Body of pancreas (tissue), 4 donors: ENCODE results near the gene PRMT7. TPM values are rescaled to one million over a fixed set of nuclear protein-coding genes. Genes with fewer than 3 reads are reported as not detected.

Experiments used
- ATAC-seq: fragments of 150-250 bp; one replicate; pipeline ENCODE4 v1.9.1; 2016
- DNase-seq, 4 donors: peaks; one replicate each; pipeline ENCODE4 v3.0.0-alpha.2; 2019
- H3K27ac ChIP-seq, 4 donors: fragments of 200-600 bp; sonication (generic); 1 replicate in 3 of 4; 2 replicates in 1 of 4; pipeline versions ENCODE4 v1.5.1 to v1.6.1; 2016 to 2019; ENCODE audit warnings: mild to moderate bottlenecking in 1 of 4, mixed read lengths in 1 of 4, moderate library complexity in 1 of 4
- H3K27me3 ChIP-seq, 2 donors: fragments of 200-600 bp; sonication (generic); one replicate each; pipeline ENCODE4 v1.6.0; 2016; ENCODE audit warnings: mild to moderate bottlenecking in 1 of 2
- H3K36me3 ChIP-seq, 2 donors: fragments of 200-600 bp; sonication (generic); replicated peaks in 1 of 2; 2 replicates each; pipeline ENCODE4 v1.5.1; 2016; ENCODE audit warnings: low read depth in 2 of 2; ENCODE audit not compliant: insufficient read depth in 1 of 2
- H3K4me1 ChIP-seq: fragments of 200-600 bp; sonication (generic); one replicate; pipeline ENCODE4 v1.6.0; 2016
- H3K4me3 ChIP-seq, 2 donors: fragments of 200-600 bp; sonication (generic); 1 replicate in 1 of 2; 2 replicates in 1 of 2; pipeline ENCODE4 v1.5.1; 2016 to 2019
- H3K9me3 ChIP-seq, 3 donors: fragments of 200-600 bp; sonication (generic); 1 replicate in 2 of 3; 2 replicates in 1 of 3; pipeline ENCODE4 v1.5.1; 2016
- POLR2A ChIP-seq, 3 donors: fragments of 450-650 bp; IDR thresholded peaks; one replicate each; pipeline ENCODE4 v1.6.1; 2016; ENCODE audit warnings: antibody characterized with exemption in 3 of 3, mild to moderate bottlenecking in 2 of 3
- WGBS, 2 donors: methylation state at CpG; one replicate each; pipeline ENCODE4 v1.1.5; 2017; 5-methylcytosine and 5-hydroxymethylcytosine counted together
- intact Hi-C: fragments of 100-400 bp; cut with DNase I; formaldehyde crosslinking; loops from one replicate; pipeline ENCODE4 v1.15.1; 2023
- total RNA-seq, 2 donors: library from RNA; depleted of rRNA; stranded (reverse); fragments of >200 nt; gene quantifications; one replicate each; pipeline ENCODE4 v1.1.0, GENCODE V29; 2016
- TF ChIP-seq, protein P1 (sequence below), 7 experiments: fragments of 450-650 bp in 4 of 7; fragments of 200-600 bp in 3 of 7; sonication (generic) in 3 of 7; IDR thresholded peaks; one replicate each; pipeline ENCODE4 v1.5.1; 2016 to 2019; ENCODE audit warnings: antibody characterized with exemption in 7 of 7

PRMT7 gene
- total RNA-seq, 2 donors from 2014 or later: 27.4 to 35.8 TPM

- intact Hi-C loops: no loop called here
- TF ChIP-seq, protein P1, sequence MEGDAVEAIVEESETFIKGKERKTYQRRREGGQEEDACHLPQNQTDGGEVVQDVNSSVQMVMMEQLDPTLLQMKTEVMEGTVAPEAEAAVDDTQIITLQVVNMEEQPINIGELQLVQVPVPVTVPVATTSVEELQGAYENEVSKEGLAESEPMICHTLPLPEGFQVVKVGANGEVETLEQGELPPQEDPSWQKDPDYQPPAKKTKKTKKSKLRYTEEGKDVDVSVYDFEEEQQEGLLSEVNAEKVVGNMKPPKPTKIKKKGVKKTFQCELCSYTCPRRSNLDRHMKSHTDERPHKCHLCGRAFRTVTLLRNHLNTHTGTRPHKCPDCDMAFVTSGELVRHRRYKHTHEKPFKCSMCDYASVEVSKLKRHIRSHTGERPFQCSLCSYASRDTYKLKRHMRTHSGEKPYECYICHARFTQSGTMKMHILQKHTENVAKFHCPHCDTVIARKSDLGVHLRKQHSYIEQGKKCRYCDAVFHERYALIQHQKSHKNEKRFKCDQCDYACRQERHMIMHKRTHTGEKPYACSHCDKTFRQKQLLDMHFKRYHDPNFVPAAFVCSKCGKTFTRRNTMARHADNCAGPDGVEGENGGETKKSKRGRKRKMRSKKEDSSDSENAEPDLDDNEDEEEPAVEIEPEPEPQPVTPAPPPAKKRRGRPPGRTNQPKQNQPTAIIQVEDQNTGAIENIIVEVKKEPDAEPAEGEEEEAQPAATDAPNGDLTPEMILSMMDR (IDR thresholded peaks at IDR 0.05): no peak
- TF ChIP-seq POLR2A (IDR thresholded peaks at IDR 0.05): no peak
- 60 to 73% methylated on average over 3 to 5 of the region's 5 CpGs for WGBS, 2 donors
- Histone ChIP-seq H3K27me3 (no peaks in the 10 kb centered on the region), H3K4me1 (peaks cover 23% of the 10 kb centered on the region), H3K4me3 (no peak overlapping the region), H3K9me3 (no peaks in the 10 kb centered on the region), H3K36me3 (no peaks in the 10 kb centered on the region), H3K27ac (no peak overlapping the region)
- no peak for DNase-seq
- no peak for ATAC-seq
These were observed 90.2 kb downstream of the PRMT7 start for GRCh38 chr16:68400924-68401460.

DNA sequence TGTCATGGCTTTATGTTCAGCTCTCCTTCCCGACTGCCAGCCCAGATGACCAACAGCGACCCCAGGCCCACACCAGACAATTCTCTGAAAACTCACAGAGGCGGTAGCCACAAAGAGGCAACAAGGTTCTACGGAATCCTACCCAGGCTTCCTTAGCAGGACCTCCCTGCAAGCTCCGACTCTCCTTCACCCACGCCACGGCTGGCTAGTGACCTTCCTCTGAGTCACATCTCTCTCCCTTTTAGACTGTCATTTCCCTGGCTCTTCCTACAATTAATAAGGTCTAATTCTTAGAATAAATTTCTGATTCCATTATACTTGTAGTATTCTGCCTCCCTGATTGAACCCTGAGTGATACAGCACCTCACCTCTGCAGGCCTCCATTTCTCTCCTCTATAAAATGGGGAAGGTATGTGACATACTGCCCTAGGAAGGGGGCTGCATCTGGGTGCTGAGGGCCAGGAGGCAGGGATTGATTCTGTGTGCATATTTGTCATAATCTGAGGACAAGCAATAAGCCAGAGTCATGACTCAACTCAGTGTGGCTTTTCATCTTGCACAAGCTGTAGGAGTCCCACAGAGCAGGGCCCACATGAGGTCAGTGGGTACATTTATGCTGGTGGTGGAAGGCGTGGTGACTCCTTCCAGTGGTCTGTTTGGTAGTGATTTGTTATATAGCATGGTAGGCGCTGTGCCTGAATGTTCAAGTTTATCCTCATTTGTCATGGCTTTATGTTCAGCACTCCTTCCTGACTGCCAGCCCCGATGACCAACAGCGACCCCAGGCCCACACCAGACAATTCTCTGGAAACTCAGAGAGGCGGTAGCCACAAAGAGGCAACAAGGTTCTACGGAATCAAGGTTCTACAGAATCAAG is 91.3 kb downstream of the PRMT7 start:
- H3K4me1 ChIP-seq: peaks cover 12% of the 10 kb centered on the region
- H3K27ac ChIP-seq: no peak overlapping the region
- DNase-seq (no peak), ATAC-seq (no peak)
- 85 to 86% methylated on average over 13 of the region's 13 CpGs for WGBS, 2 donors
- H3K27me3 ChIP-seq: no peaks in the 10 kb centered on the region
- intact Hi-C loops: no loop called here
- no peaks in the 10 kb centered on the region for H3K36me3 ChIP-seq
- no peak overlapping the region for H3K4me3 ChIP-seq
- H3K9me3 ChIP-seq: no peaks in the 10 kb centered on the region
- TF ChIP-seq, protein P1 (IDR thresholded peaks at IDR 0.05): no peak
- no peak for TF ChIP-seq POLR2A (IDR thresholded peaks at IDR 0.05)

- no peaks in the 10 kb centered on the region for H3K27me3 ChIP-seq
- no peaks in the 10 kb centered on the region for H3K9me3 ChIP-seq
- ATAC-seq (no peak), DNase-seq (no peak)
- H3K36me3 ChIP-seq: no peaks in the 10 kb centered on the region
- TF ChIP-seq, protein P1 (IDR thresholded peaks at IDR 0.05): no peak
- no peak for TF ChIP-seq POLR2A (IDR thresholded peaks at IDR 0.05)
- H3K27ac ChIP-seq: no peak overlapping the region
- WGBS, 2 donors: 84 to 85% methylated on average over 3 of the region's 3 CpGs
- peaks cover 6% of the 10 kb centered on the region for H3K4me1 ChIP-seq
- intact Hi-C loops: no loop called here
- H3K4me3 ChIP-seq: no peak overlapping the region
These were observed 91.9 kb downstream of the PRMT7 start for GRCh38 chr16:68402748-68403040.

GRCh38 chr16:68403177-68403576 is 92.4 kb downstream of the PRMT7 start:
- 48 to 82% methylated on average over 1 of the region's 1 CpG for WGBS, 2 donors
- H3K36me3 ChIP-seq: no peaks in the 10 kb centered on the region
- TF ChIP-seq POLR2A (IDR thresholded peaks at IDR 0.05): no peak
- TF ChIP-seq, protein P1 (IDR thresholded peaks at IDR 0.05): no peak
- no peak overlapping the region for H3K4me3 ChIP-seq
- intact Hi-C loops: no loop called here
- no peak for DNase-seq
- no peaks in the 10 kb centered on the region for H3K9me3 ChIP-seq
- peaks cover 2% of the 10 kb centered on the region for H3K4me1 ChIP-seq
- no peak overlapping the region for H3K27ac ChIP-seq
- ATAC-seq: no peak
- H3K27me3 ChIP-seq: no peaks in the 10 kb centered on the region

DNA sequence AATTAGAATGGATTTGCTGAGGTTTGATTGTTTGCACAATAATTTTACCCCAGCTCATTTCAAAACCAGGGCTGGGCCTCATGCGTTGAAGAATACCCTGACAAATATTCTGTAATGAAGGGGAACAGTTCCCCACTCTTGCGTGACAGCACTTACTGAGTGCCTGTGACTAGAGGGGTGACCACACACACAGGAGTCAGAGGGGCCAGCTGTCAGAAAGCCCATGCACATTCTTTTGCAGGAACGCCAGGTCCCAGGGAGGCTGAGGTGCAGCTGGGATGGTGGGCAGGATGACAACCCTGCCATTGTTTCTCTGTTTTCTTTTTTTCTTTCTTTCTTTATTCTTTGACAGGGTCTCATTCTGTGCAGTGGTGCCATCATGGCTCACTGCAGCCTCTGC is 92.9 kb downstream of the PRMT7 start:
- 84 to 86% methylated on average over 3 of the region's 3 CpGs for WGBS, 2 donors
- no peak for ATAC-seq
- Histone ChIP-seq H3K9me3 (no peaks in the 10 kb centered on the region), H3K4me1 (peaks cover 6% of the 10 kb centered on the region), H3K4me3 (no peak overlapping the region), H3K27ac (no peak overlapping the region), H3K27me3 (no peaks in the 10 kb centered on the region), H3K36me3 (no peaks in the 10 kb centered on the region)
- intact Hi-C loops: no loop called here
- no peak for DNase-seq
- TF ChIP-seq, protein P1 (IDR thresholded peaks at IDR 0.05): no peak
